ENCODE measurements around the gene ALK. TPM values are rescaled to one million over a fixed set of nuclear protein-coding genes. Genes with fewer than 3 reads are reported as not detected.

The ALK gene
- total RNA-seq, 1 experiment from 2014 or later: 14.7 TPM

- Histone ChIP-seq H3K4me1 (ENCODE audit: insufficient read depth, low read length, poor library complexity, severe bottlenecking) (no peaks in the 10 kb centered on the region), H3K27me3 (replicated peaks; ENCODE audit: insufficient read depth, low read depth, low read length, poor library complexity) (no peaks in the 10 kb centered on the region), H3K36me3 (ENCODE audit: insufficient read depth, low read length, poor library complexity, severe bottlenecking) (no peaks in the 10 kb centered on the region), H3K4me3 (ENCODE audit: low read depth, low read length, poor library complexity, severe bottlenecking) (no peak overlapping the region), H3K27ac (ENCODE audit: low read depth, low read length, poor library complexity, severe bottlenecking) (no peak overlapping the region), H3K9me3 (ENCODE audit: low read depth, low read length, poor library complexity, severe bottlenecking) (no peaks in the 10 kb centered on the region)
- no peak for DNase-seq (ENCODE audit: low spot score)
- POLR2A ChIA-PET (ENCODE audit: low non-redundant PET): no interaction called here
- intact Hi-C loops (cut with micrococcal nuclease; ENCODE audit: unreplicated experiment): no loop called here
- TF ChIP-seq CTCF (conservative IDR thresholded peaks at IDR 0.05; ENCODE audit: low read depth, low read length) (no peak), EZH2 (IDR thresholded peaks at IDR 0.05; ENCODE audit: borderline replicate concordance, low read depth, low read length, poor library complexity, severe bottlenecking) (no peak)
- BruUV-seq (replicated peaks): no TSS peak
- CTCF ChIA-PET: no interaction called here
Observed at GRCh38 chr2:29951576-29951975, 30.2 kb upstream of the ALK start.

- no peaks in the 10 kb centered on the region for H3K27me3 ChIP-seq (replicated peaks; ENCODE audit: insufficient read depth, low read depth, low read length, poor library complexity)
- intact Hi-C loops (cut with micrococcal nuclease; ENCODE audit: unreplicated experiment): no loop called here
- no peaks in the 10 kb centered on the region for H3K9me3 ChIP-seq (ENCODE audit: low read depth, low read length, poor library complexity, severe bottlenecking)
- POLR2A ChIA-PET (ENCODE audit: low non-redundant PET): no interaction called here
- no TSS peak for BruUV-seq (replicated peaks)
- H3K4me3 ChIP-seq (ENCODE audit: low read depth, low read length, poor library complexity, severe bottlenecking): no peak overlapping the region
- CTCF ChIA-PET: no interaction called here
- DNase-seq (ENCODE audit: low spot score): no peak
- no peak for TF ChIP-seq CTCF (conservative IDR thresholded peaks at IDR 0.05; ENCODE audit: low read depth, low read length)
- TF ChIP-seq EZH2 (IDR thresholded peaks at IDR 0.05; ENCODE audit: borderline replicate concordance, low read depth, low read length, poor library complexity, severe bottlenecking): no peak
- H3K4me1 ChIP-seq (ENCODE audit: insufficient read depth, low read length, poor library complexity, severe bottlenecking): no peaks in the 10 kb centered on the region
- no peak overlapping the region for H3K27ac ChIP-seq (ENCODE audit: low read depth, low read length, poor library complexity, severe bottlenecking)
- no peaks in the 10 kb centered on the region for H3K36me3 ChIP-seq (ENCODE audit: insufficient read depth, low read length, poor library complexity, severe bottlenecking)
Observed at GRCh38 chr2:29950481-29950880, 29.1 kb upstream of the ALK start.

GRCh38 chr2:29949042-29949441 is 27.7 kb upstream of the ALK start:
- intact Hi-C loops (cut with micrococcal nuclease; ENCODE audit: unreplicated experiment): no loop called here
- Histone ChIP-seq H3K27me3 (replicated peaks; ENCODE audit: insufficient read depth, low read depth, low read length, poor library complexity) (no peaks in the 10 kb centered on the region), H3K36me3 (ENCODE audit: insufficient read depth, low read length, poor library complexity, severe bottlenecking) (no peaks in the 10 kb centered on the region), H3K4me1 (ENCODE audit: insufficient read depth, low read length, poor library complexity, severe bottlenecking) (no peaks in the 10 kb centered on the region), H3K27ac (ENCODE audit: low read depth, low read length, poor library complexity, severe bottlenecking) (no peak overlapping the region), H3K4me3 (ENCODE audit: low read depth, low read length, poor library complexity, severe bottlenecking) (no peak overlapping the region), H3K9me3 (ENCODE audit: low read depth, low read length, poor library complexity, severe bottlenecking) (no peaks in the 10 kb centered on the region)
- POLR2A ChIA-PET (ENCODE audit: low non-redundant PET): no interaction called here
- no peak for DNase-seq (ENCODE audit: low spot score)
- TF ChIP-seq CTCF (conservative IDR thresholded peaks at IDR 0.05; ENCODE audit: low read depth, low read length) (no peak), EZH2 (IDR thresholded peaks at IDR 0.05; ENCODE audit: borderline replicate concordance, low read depth, low read length, poor library complexity, severe bottlenecking) (no peak)
- CTCF ChIA-PET: no interaction called here
- no TSS peak for BruUV-seq (replicated peaks)

All from A673 (cell line).